ENCODE results near the gene KRTAP1-1. TPM values are rescaled to one million over a fixed set of nuclear protein-coding genes. Genes with fewer than 3 reads are reported as not detected.
"Not testable (repeated sequence)": the region's sequence is repeated elsewhere in the genome, so short reads cannot be mapped to it uniquely, and the experiment has no call there.

KRTAP1-1 gene
- total and polyA plus RNA-seq, 2 donors: 0.14 TPM; not detected in 1

DNA sequence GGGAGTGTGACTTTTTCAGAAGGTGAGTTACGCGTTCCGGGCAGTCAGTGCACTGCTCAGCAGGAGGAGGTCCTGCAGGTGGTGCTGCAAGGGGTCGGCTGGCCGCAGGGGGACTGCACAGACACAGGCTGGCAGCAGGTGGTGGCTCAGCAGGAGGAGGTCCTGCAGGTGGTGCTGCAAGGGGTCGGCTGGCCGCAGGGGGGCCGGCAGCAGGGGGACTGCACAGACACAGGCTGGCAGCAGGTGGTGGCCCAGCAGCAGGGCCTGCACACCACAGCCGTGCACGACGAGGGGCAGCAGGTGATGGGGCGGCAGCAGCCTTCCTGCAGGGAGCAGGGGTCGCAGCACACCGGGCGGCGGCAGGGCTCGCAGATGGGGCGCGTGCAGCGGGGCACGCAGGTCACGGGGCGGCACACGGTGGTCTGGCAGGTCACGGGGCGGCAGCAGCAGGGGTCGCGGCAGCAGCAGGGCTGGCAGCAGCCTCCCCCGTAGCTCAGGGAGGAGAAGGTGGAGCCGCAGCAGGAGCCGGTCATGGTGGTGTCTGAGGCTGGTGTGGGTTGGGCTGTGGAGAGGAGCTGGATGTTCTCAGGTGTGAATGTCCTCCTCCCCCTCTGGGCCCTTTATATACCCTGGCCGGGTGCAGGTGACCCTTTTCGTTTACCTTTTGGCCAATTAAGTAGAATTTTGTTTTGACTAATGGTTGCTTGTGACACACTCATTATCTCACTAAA lies 5.7 kb upstream of the KRTAP1-1 start, which contains the start of gene KRTAP2-1:
TSS of gene KRTAP2-1 (minus strand) at position 582 of the 731 bp plus-strand sequence. CDS start at position 533, 49 bp downstream.
- not testable (repeated sequence) for H3K4me3 ChIP-seq (ENCODE audit: low read length in 2 of 2); DNase-seq (ENCODE audit: low read depth in 6 of 9, low spot score in 9 of 9)
- 64% methylated on average over 10 of the region's 33 CpGs for WGBS

DNA sequence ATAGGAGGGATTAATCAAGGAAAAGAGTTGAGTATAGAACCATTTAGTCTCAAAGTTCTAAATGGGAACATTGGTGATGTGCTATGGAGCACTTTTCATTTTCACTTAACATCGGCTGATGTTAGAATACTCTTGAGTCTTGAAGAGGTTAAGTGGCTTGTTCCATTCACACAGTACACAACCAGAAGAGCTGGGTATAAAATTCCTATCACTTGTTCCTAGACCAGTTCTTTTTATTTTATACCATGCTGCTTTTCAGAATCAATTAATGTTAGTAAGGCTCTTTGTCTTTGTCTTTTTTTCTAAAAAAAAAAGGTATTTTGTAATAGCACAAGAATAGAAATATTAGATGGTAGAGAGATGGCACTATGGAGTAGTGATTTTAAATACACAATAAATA lies 1.7 kb upstream of the KRTAP1-1 start:
- no peaks in the 10 kb centered on the region for H3K4me1 ChIP-seq (ENCODE audit: control insufficient read depth in 2 of 2, insufficient read depth in 2 of 2, low read length in 2 of 2)
- H3K27me3 ChIP-seq (ENCODE audit: control insufficient read depth in 2 of 2, insufficient read depth in 1 of 2, low read length in 1 of 2): peaks cover 0 to 2% of the 10 kb centered on the region in 2 donors
- no peaks in the 10 kb centered on the region for H3K9me3 ChIP-seq (ENCODE audit: control insufficient read depth in 2 of 2, insufficient read depth in 1 of 2, low read length in 1 of 2)
- no peak overlapping the region for H3K4me3 ChIP-seq (ENCODE audit: low read length in 2 of 2)
- no peak for DNase-seq (ENCODE audit: low read depth in 6 of 9, low spot score in 9 of 9)
- H3K27ac ChIP-seq (ENCODE audit: low read depth in 1 of 2, low read length in 1 of 2): no peak overlapping the region
- H3K36me3 ChIP-seq (ENCODE audit: control insufficient read depth in 2 of 2, insufficient read depth in 2 of 2, low read length in 1 of 2): no peaks in the 10 kb centered on the region
- 95% methylated on average over 1 of the region's 1 CpG for WGBS

More for the DNA sequence above, 5.7 kb upstream of the KRTAP1-1 start, which contains the start of gene KRTAP2-1:
- H3K9me3 ChIP-seq (ENCODE audit: control insufficient read depth in 2 of 2, insufficient read depth in 1 of 2, low read length in 1 of 2); H3K27me3 ChIP-seq (ENCODE audit: control insufficient read depth in 2 of 2, insufficient read depth in 1 of 2, low read length in 1 of 2); H3K36me3 ChIP-seq (ENCODE audit: control insufficient read depth in 2 of 2, insufficient read depth in 2 of 2, low read length in 1 of 2); H3K4me1 ChIP-seq (ENCODE audit: control insufficient read depth in 2 of 2, insufficient read depth in 2 of 2, low read length in 2 of 2); H3K27ac ChIP-seq (ENCODE audit: low read depth in 1 of 2, low read length in 1 of 2): not testable (repeated sequence)

DNA sequence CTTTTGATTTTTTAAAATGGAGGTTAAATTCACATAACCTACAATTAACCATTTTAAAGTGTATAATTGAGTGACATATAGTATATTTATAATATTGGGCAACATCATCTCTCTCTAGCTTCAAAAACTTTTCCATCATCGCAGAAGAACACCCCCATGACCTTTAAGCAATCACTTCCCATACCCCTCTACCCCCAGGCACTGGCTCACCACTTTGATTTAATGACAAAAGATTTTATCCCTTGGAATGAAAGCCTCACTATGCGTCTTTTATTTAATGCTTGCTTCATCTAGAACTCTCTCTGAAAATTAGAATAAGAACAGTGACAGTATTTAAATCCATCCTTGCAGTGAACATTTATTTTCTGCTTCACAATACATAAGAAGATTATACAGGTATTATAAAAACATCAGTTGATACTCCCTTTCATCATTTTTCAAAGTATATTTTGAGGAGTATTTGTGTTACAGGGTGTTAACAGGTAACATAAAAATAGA lies 3.3 kb downstream of the KRTAP1-1 start:
- Histone ChIP-seq H3K27me3 (ENCODE audit: control insufficient read depth in 2 of 2, insufficient read depth in 1 of 2, low read length in 1 of 2) (no peaks in the 10 kb centered on the region), H3K4me3 (ENCODE audit: low read length in 2 of 2) (no peak overlapping the region), H3K4me1 (ENCODE audit: control insufficient read depth in 2 of 2, insufficient read depth in 2 of 2, low read length in 2 of 2) (no peaks in the 10 kb centered on the region), H3K36me3 (ENCODE audit: control insufficient read depth in 2 of 2, insufficient read depth in 2 of 2, low read length in 1 of 2) (no peaks in the 10 kb centered on the region), H3K9me3 (ENCODE audit: control insufficient read depth in 2 of 2, insufficient read depth in 1 of 2, low read length in 1 of 2) (no peaks in the 10 kb centered on the region), H3K27ac (ENCODE audit: low read depth in 1 of 2, low read length in 1 of 2) (no peak overlapping the region)
- DNase-seq (ENCODE audit: low read depth in 6 of 9, low spot score in 9 of 9): no peak
- 94% methylated on average over 2 of the region's 2 CpGs for WGBS

DNA sequence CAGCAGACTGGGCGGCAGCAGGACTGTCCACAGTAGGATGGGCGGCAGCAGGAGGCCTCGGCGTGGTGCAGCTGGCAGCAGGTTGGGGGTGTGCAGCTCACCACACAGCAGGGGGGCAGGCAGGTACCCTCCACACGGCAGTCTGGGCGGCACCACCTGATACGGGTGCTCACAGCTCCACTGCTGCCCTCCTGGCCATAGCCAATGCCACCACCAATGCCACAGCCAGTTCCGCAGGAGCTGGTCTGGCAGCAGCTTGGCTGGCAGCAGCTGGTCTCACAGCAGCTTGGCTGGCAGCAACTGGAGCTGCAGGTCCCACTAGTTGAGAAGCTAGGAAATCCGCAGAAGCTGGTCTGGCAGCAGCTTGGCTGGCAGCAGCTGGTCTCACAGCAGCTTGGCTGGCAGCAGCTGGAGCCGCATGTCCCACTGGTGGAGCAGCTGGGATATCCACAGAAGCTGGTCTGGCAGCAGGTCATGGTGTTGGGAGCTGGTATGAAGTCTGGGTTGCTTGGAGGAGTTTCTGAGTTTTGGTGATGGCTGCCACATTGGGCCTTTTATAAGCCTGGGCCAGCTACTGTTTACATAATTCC lies 6.8 kb downstream of the KRTAP1-1 start, which contains the start of gene KRTAP1-3:
TSS of gene KRTAP1-3 (minus strand) at position 529 of the 590 bp plus-strand sequence. CDS start at position 476, 53 bp downstream.
- WGBS: 98% methylated on average over 9 of the region's 10 CpGs
- not testable (repeated sequence) for H3K36me3 ChIP-seq (ENCODE audit: control insufficient read depth in 2 of 2, insufficient read depth in 2 of 2, low read length in 1 of 2); H3K27ac ChIP-seq (ENCODE audit: low read depth in 1 of 2, low read length in 1 of 2); H3K4me1 ChIP-seq (ENCODE audit: control insufficient read depth in 2 of 2, insufficient read depth in 2 of 2, low read length in 2 of 2); H3K4me3 ChIP-seq (ENCODE audit: low read length in 2 of 2); H3K9me3 ChIP-seq (ENCODE audit: control insufficient read depth in 2 of 2, insufficient read depth in 1 of 2, low read length in 1 of 2); H3K27me3 ChIP-seq (ENCODE audit: control insufficient read depth in 2 of 2, insufficient read depth in 1 of 2, low read length in 1 of 2); DNase-seq (ENCODE audit: low read depth in 6 of 9, low spot score in 9 of 9)

DNA sequence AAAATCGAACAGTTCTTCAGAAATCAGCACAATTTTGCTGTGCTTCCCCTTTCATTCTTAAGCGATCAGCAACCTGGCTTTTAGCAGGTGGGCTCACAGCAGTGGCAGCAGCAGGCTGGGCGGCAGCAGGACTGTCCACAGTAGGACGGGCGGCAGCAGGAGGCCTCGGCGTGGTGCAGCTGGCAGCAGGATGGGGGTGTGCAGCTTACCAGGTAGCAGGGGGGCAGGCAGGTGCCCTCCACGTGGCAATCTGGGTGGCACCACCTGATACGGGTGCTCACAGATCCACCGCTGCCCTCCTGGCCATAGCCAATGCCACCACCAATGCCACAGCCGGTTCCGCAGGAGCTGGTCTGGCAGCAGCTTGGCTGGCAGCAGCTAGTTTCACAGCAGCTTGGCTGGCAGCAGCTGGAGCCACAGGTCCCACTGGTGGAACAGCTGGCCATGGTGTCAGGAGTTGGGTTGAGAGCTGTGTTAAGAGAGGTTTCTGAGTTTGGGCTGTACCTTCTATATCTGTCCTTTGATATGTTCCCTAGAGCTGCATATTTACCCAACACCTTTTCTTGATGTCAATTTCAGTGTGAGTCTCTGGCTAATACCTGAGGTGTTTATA lies 11.5 kb downstream of the KRTAP1-1 start, which contains the start of gene KRTAP1-4:
TSS of gene KRTAP1-4 (minus strand) at position 563 of the 613 bp plus-strand sequence. CDS start at position 446, 117 bp downstream.
- WGBS: 94% methylated on average over 12 of the region's 12 CpGs
- no peaks in the 10 kb centered on the region for H3K36me3 ChIP-seq (ENCODE audit: control insufficient read depth in 2 of 2, insufficient read depth in 2 of 2, low read length in 1 of 2)
- no peaks in the 10 kb centered on the region for H3K4me1 ChIP-seq (ENCODE audit: control insufficient read depth in 2 of 2, insufficient read depth in 2 of 2, low read length in 2 of 2)
- no peak within 1 kb of the TSS for H3K4me3 ChIP-seq (ENCODE audit: low read length in 2 of 2)
- DNase-seq (ENCODE audit: low read depth in 6 of 9, low spot score in 9 of 9): no peak
- H3K9me3 ChIP-seq (ENCODE audit: control insufficient read depth in 2 of 2, insufficient read depth in 1 of 2, low read length in 1 of 2): no peaks in the 10 kb centered on the region
- no peaks in the 10 kb centered on the region for H3K27me3 ChIP-seq (ENCODE audit: control insufficient read depth in 2 of 2, insufficient read depth in 1 of 2, low read length in 1 of 2)
- H3K27ac ChIP-seq (ENCODE audit: low read depth in 1 of 2, low read length in 1 of 2): no peak within 1 kb of the TSS

DNA sequence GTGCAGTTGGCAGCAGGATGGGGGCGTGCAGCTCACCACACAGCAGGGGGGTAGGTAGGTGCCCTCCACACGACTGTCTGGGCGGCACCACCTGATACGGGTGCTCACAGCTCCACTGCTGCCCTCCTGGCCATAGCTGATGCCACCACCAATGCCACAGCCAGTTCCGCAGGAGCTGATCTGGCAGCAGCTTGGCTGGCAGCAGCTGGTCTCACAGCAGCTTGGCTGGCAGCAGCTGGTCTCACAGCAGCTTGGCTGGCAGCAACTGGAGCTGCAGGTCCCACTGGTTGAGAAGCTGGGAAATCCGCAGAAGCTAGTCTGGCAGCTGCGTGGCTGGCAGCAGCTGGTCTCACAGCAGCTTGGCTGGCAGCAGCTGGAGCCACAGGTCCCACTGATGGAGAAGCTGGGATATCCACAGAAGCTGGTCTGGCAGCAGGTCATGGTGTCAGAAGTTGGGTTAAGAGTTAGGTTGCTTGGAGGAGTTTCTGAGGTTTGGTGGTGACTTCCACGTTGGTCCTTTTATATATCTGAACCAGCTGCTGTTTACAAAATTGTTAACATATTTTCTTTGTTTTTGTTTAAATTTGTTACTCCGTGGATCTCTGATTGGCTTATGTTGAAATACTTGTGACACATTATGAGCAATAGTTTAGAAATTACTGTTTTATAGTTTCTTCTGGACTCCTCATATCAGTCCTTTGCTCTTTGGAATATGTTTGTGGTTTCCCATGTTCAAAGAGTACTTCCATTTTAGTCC lies 14.4 kb downstream of the KRTAP1-1 start, which contains the start of gene KRTAP1-5:
TSS of gene KRTAP1-5 (minus strand) at position 494 of the 757 bp plus-strand sequence. CDS start at position 441, 53 bp downstream.
- no peak for DNase-seq (ENCODE audit: low read depth in 6 of 9, low spot score in 9 of 9)
- Histone ChIP-seq H3K4me1 (ENCODE audit: control insufficient read depth in 2 of 2, insufficient read depth in 2 of 2, low read length in 2 of 2) (no peaks in the 10 kb centered on the region), H3K27ac (ENCODE audit: low read depth in 1 of 2, low read length in 1 of 2) (no peak within 1 kb of the TSS), H3K36me3 (ENCODE audit: control insufficient read depth in 2 of 2, insufficient read depth in 2 of 2, low read length in 1 of 2) (no peaks in the 10 kb centered on the region), H3K4me3 (ENCODE audit: low read length in 2 of 2) (no peak within 1 kb of the TSS), H3K9me3 (ENCODE audit: control insufficient read depth in 2 of 2, insufficient read depth in 1 of 2, low read length in 1 of 2) (no peaks in the 10 kb centered on the region), H3K27me3 (ENCODE audit: control insufficient read depth in 2 of 2, insufficient read depth in 1 of 2, low read length in 1 of 2) (no peaks in the 10 kb centered on the region)
- 93% methylated on average over 9 of the region's 9 CpGs for WGBS

DNA sequence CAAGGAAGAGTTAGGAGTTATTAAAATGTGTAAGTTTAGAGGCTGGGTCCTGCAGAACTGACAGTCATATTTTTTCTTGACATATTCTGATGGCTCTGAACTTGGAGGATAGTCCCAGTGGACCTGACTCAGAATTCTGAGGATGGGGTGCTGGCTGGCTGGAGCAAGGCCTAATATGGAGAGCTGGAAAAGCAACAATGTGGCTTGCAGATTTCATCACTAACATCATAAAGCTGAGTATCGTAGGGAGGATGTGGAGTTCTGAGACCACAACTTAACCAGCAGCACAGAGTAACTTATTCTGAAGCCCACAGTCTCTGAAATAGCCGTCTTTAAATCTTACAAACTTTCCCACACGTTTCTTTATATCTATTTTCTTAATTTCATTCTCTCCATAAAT lies 16.6 kb downstream of the KRTAP1-1 start:
- WGBS: 93% methylated on average over 3 of the region's 3 CpGs
- H3K4me3 ChIP-seq (ENCODE audit: low read length in 2 of 2): no peak overlapping the region
- H3K27me3 ChIP-seq (ENCODE audit: control insufficient read depth in 2 of 2, insufficient read depth in 1 of 2, low read length in 1 of 2): no peaks in the 10 kb centered on the region

DNA sequence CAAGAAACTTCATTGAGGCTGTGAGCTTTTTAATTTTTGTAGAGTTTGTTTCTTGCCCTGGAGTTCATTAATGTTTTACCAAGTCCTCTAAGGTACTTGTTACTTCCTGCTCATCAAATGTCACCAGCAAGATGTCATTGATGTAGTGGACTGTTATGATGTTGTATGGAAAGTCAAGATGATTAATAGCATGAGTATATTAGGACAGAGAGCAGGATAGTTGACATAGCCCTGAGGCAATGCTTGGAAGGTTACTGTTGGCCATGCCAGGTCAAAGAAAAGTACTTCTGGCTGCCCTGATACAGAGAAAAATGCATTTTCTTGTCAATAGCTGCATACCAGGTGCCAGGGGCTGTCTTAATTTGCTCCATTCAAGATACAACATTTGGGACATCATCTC lies 20.9 kb downstream of the KRTAP1-1 start:
- Histone ChIP-seq H3K4me1 (ENCODE audit: control insufficient read depth in 2 of 2, insufficient read depth in 2 of 2, low read length in 2 of 2) (no peaks in the 10 kb centered on the region), H3K27me3 (ENCODE audit: control insufficient read depth in 2 of 2, insufficient read depth in 1 of 2, low read length in 1 of 2) (no peaks in the 10 kb centered on the region), H3K27ac (ENCODE audit: low read depth in 1 of 2, low read length in 1 of 2) (no peak overlapping the region), H3K36me3 (ENCODE audit: control insufficient read depth in 2 of 2, insufficient read depth in 2 of 2, low read length in 1 of 2) (no peaks in the 10 kb centered on the region), H3K4me3 (ENCODE audit: low read length in 2 of 2) (no peak overlapping the region), H3K9me3 (ENCODE audit: control insufficient read depth in 2 of 2, insufficient read depth in 1 of 2, low read length in 1 of 2) (no peaks in the 10 kb centered on the region)
- no peak for DNase-seq (ENCODE audit: low read depth in 6 of 9, low spot score in 9 of 9)

More for the DNA sequence above, 16.6 kb downstream of the KRTAP1-1 start:
- H3K4me1 ChIP-seq (ENCODE audit: control insufficient read depth in 2 of 2, insufficient read depth in 2 of 2, low read length in 2 of 2): no peaks in the 10 kb centered on the region
- H3K9me3 ChIP-seq (ENCODE audit: control insufficient read depth in 2 of 2, insufficient read depth in 1 of 2, low read length in 1 of 2): no peaks in the 10 kb centered on the region
- no peaks in the 10 kb centered on the region for H3K36me3 ChIP-seq (ENCODE audit: control insufficient read depth in 2 of 2, insufficient read depth in 2 of 2, low read length in 1 of 2)
- no peak overlapping the region for H3K27ac ChIP-seq (ENCODE audit: low read depth in 1 of 2, low read length in 1 of 2)
- no peak for DNase-seq (ENCODE audit: low read depth in 6 of 9, low spot score in 9 of 9)
